GM12874 (cell line): ENCODE results near the gene FCHO1.

Experiments
- CTCF ChIP-seq: IDR thresholded peaks from 2 replicates; pipeline ENCODE4 v1.5.1; 2011; ENCODE audit warnings: low read depth, mild to moderate bottlenecking, control low read depth, low read length, moderate library complexity; ENCODE audit not compliant: insufficient read depth

The FCHO1 gene

GRCh38 chr19:17780781-17781180 is 29.5 kb downstream of the FCHO1 start:
- TF ChIP-seq CTCF = no peak

- TF ChIP-seq CTCF = peak; percentile 85
Measured at GRCh38 chr19:17784201-17785008, 33.1 kb downstream of the FCHO1 start.

- no peak for TF ChIP-seq CTCF
Measured at GRCh38 chr19:17787274-17787913, 36.1 kb downstream of the FCHO1 start.

GRCh38 chr19:17788632-17789031 is 37.4 kb downstream of the FCHO1 start:
- TF ChIP-seq CTCF = no peak

GRCh38 chr19:17790059-17790780 is 38.9 kb downstream of the FCHO1 start:
- TF ChIP-seq CTCF = no peak

GRCh38 chr19:17794412-17794730 is 43.1 kb downstream of the FCHO1 start:
- TF ChIP-seq CTCF = no peak

- no peak for TF ChIP-seq CTCF
Measured at GRCh38 chr19:17794731-17795494, 43.6 kb downstream of the FCHO1 start, which contains the start of gene B3GNT3. B3GNT3 (plus strand) TSS chr19:17795138; CDS start chr19:17807808, 12,670 bp downstream.
